IMR-90 (cell line): ENCODE measurements around the gene ZNF341. TPM values are rescaled to one million over a fixed set of nuclear protein-coding genes. Genes with fewer than 3 reads are reported as not detected.

Experiments used
- ATAC-seq: fragments of 200-7000 bp; cut with Tn5 transposase; 2 replicates; pipeline ENCODE4 v1.9.1; 2020; ENCODE audit warnings: low read depth, mild to moderate bottlenecking, moderate library complexity
- BruUV-seq: library from RNA; stranded (reverse); fragments of 400-500 nt; replicated peaks from 2 replicates; lab custom pipeline; 2021; lab: Mats Ljungman, UMichigan
- CTCF ChIA-PET: fragments of 300-600 bp; formaldehyde crosslinking; extraction: SDS; loops from one replicate; lab custom pipeline; 2021; ENCODE audit warnings: antibody characterized with exemption; lab: Yijun Ruan, JAX
- POLR2A ChIA-PET: fragments of 300-600 bp; sonication (Branson Sonifier 250); formaldehyde crosslinking; loops from one replicate; lab custom pipeline; 2022; ENCODE audit warnings: antibody characterized with exemption; ENCODE audit not compliant: unreplicated experiment; lab: Charles Lee
- DNase-seq: peaks from one replicate; pipeline ENCODE4 v3.0.0; 2013
- H2AFZ ChIP-seq: replicated peaks from 2 replicates; pipeline ENCODE3; 2013; ENCODE audit warnings: low read length, mild to moderate bottlenecking; ENCODE audit not compliant: poor library complexity
- H2AK5ac ChIP-seq: 2 replicates; pipeline ENCODE4 v1.6.1; 2013; ENCODE audit warnings: low read depth, low read length, inconsistent platforms
- H2AK9ac ChIP-seq: replicated peaks from 2 replicates; pipeline ENCODE3; 2013; ENCODE audit warnings: mild to moderate bottlenecking, low read depth, low read length, moderate library complexity; ENCODE audit not compliant: poor library complexity
- H2BK120ac ChIP-seq: 2 replicates; pipeline ENCODE4 v1.6.1; 2013; ENCODE audit warnings: low read depth, low read length, inconsistent platforms
- H2BK15ac ChIP-seq: 3 replicates; pipeline ENCODE4 v1.6.1; 2013; ENCODE audit warnings: low read depth, low read length, inconsistent platforms
- H2BK20ac ChIP-seq: 2 replicates; pipeline ENCODE4 v1.6.1; 2013; ENCODE audit warnings: low read depth, mild to moderate bottlenecking, inconsistent platforms, low read length, moderate library complexity
- H2BK5ac ChIP-seq: 2 replicates; pipeline ENCODE4 v1.6.1; 2013; ENCODE audit warnings: mild to moderate bottlenecking, low read depth, low read length, inconsistent platforms; ENCODE audit not compliant: poor library complexity, severe bottlenecking
- H3K14ac ChIP-seq: replicated peaks from 2 replicates; pipeline ENCODE4 v1.6.1; 2013; ENCODE audit warnings: low read depth, low read length, inconsistent platforms
- H3K18ac ChIP-seq: 2 replicates; pipeline ENCODE4 v1.6.1; 2013; ENCODE audit warnings: low read depth, low read length, control low read depth
- H3K23ac ChIP-seq: 2 replicates; pipeline ENCODE4 v1.6.1; 2013; ENCODE audit warnings: low read depth, low read length, inconsistent platforms
- H3K27ac ChIP-seq: 2 replicates; pipeline ENCODE4 v1.5.1; 2013; ENCODE audit warnings: mild to moderate bottlenecking, control low read depth, low read length; ENCODE audit not compliant: insufficient read depth
- H3K27me3 ChIP-seq: 2 replicates; pipeline ENCODE4 v1.6.1; 2013; ENCODE audit warnings: low read length; ENCODE audit not compliant: control insufficient read depth, insufficient read depth
- H3K36me3 ChIP-seq: 2 replicates; pipeline ENCODE4 v1.6.1; 2013; ENCODE audit warnings: low read length, mixed read lengths; ENCODE audit not compliant: control insufficient read depth, insufficient read depth
- H3K4ac ChIP-seq: 2 replicates; pipeline ENCODE4 v1.6.1; 2013; ENCODE audit warnings: low read depth, low read length, inconsistent platforms
- H3K4me1 ChIP-seq: 2 replicates; pipeline ENCODE4 v1.6.1; 2013; ENCODE audit warnings: low read length, mixed read lengths; ENCODE audit not compliant: control insufficient read depth, insufficient read depth
- H3K4me2 ChIP-seq: 2 replicates; pipeline ENCODE4 v1.6.1; 2013; ENCODE audit warnings: low read depth, mild to moderate bottlenecking, control low read depth, low read length, moderate library complexity
- H3K4me3 ChIP-seq: 2 replicates; pipeline ENCODE4 v1.5.1; 2013; ENCODE audit warnings: low read depth, mild to moderate bottlenecking, control low read depth, low read length, moderate library complexity; ENCODE audit not compliant: insufficient read depth
- H3K56ac ChIP-seq: 2 replicates; pipeline ENCODE4 v1.6.1; 2013; ENCODE audit warnings: low read length, inconsistent platforms; ENCODE audit not compliant: insufficient read depth; ENCODE audit errors: extremely low read depth
- H3K79me1 ChIP-seq, 2 experiments: 2 replicates each; pipeline ENCODE4 v1.6.1; 2013; ENCODE audit warnings: low read length in 2 of 2, inconsistent platforms in 1 of 2, low read depth in 1 of 2
- H3K9ac ChIP-seq: 2 replicates; pipeline ENCODE4 v1.6.1; 2013; ENCODE audit warnings: low read depth, low read length, control low read depth
- H3K9me1 ChIP-seq: 2 replicates; pipeline ENCODE4 v1.6.1; 2013; ENCODE audit warnings: low read length, inconsistent platforms; ENCODE audit not compliant: insufficient read depth
- H3K9me3 ChIP-seq: 2 replicates; pipeline ENCODE4 v1.6.1; 2013; ENCODE audit warnings: low read length; ENCODE audit not compliant: control insufficient read depth, insufficient read depth
- H4K20me1 ChIP-seq: 2 replicates; pipeline ENCODE4 v1.6.1; 2013; ENCODE audit warnings: low read length, inconsistent platforms; ENCODE audit not compliant: insufficient read depth
- H4K5ac ChIP-seq: 2 replicates; pipeline ENCODE4 v1.6.1; 2013; ENCODE audit warnings: mild to moderate bottlenecking, low read depth, low read length, control low read depth
- H4K8ac ChIP-seq, 2 experiments: 2 replicates each; pipeline ENCODE4 v1.6.1; 2013; ENCODE audit warnings: low read depth in 2 of 2, low read length in 2 of 2, control low read depth in 1 of 2, inconsistent platforms in 1 of 2
- H4K91ac ChIP-seq: 2 replicates; pipeline ENCODE4 v1.6.1; 2013; ENCODE audit warnings: low read depth, low read length, inconsistent platforms; ENCODE audit not compliant: insufficient read depth
- BHLHE40 ChIP-seq: fragments of 150-350 bp; IDR thresholded peaks from 2 replicates; pipeline ENCODE4 v1.6.1; 2016; ENCODE audit warnings: mild to moderate bottlenecking, low read depth, low read length
- CHD1 ChIP-seq: IDR thresholded peaks from 2 replicates; pipeline ENCODE4 v1.6.1; 2012; ENCODE audit warnings: low read depth, low read length, improper control_type of control experiment
- MAFK ChIP-seq: IDR thresholded peaks from 2 replicates; pipeline ENCODE4 v1.6.1; 2012; ENCODE audit warnings: low read depth, low read length, improper control_type of control experiment
- MAZ ChIP-seq: IDR thresholded peaks from 2 replicates; pipeline ENCODE4 v1.6.1; 2012; ENCODE audit warnings: low read depth, mild to moderate bottlenecking, low read length, improper control_type of control experiment, moderate library complexity, borderline replicate concordance
- MXI1 ChIP-seq: IDR thresholded peaks from 2 replicates; pipeline ENCODE4 v1.6.1; 2012; ENCODE audit warnings: low read depth, mild to moderate bottlenecking, low read length, moderate library complexity, borderline replicate concordance
- NFE2L2 ChIP-seq: fragments of 150-350 bp; IDR thresholded peaks from 2 replicates; pipeline ENCODE4 v1.6.1; 2016; ENCODE audit warnings: low read depth, mild to moderate bottlenecking, low read length
- RAD21 ChIP-seq: IDR thresholded peaks from 2 replicates; pipeline ENCODE4 v1.6.1; 2012; ENCODE audit warnings: low read length, improper control_type of control experiment
- RFX5 ChIP-seq: IDR thresholded peaks from 2 replicates; pipeline ENCODE4 v1.8.0; 2012; ENCODE audit warnings: low read depth, mild to moderate bottlenecking, low read length, moderate library complexity
- SMC3 ChIP-seq: fragments of 150-350 bp; IDR thresholded peaks from 2 replicates; pipeline ENCODE4 v1.6.1; 2016; ENCODE audit warnings: low read depth, mild to moderate bottlenecking, antibody characterized with exemption, low read length, moderate library complexity
- USF2 ChIP-seq: fragments of 150-350 bp; IDR thresholded peaks from 2 replicates; pipeline ENCODE4 v1.6.1; 2017; ENCODE audit warnings: mild to moderate bottlenecking, antibody characterized with exemption, low read length, low read depth
- WGBS, 2 experiments: methylation state at CpG; one replicate each; pipeline versions ENCODE4 v1.1.5 to v1.1.7; 2013; ENCODE audit warnings: missing lambda C conversion rate in 2 of 2; ENCODE audit not compliant: insufficient read length in 1 of 2; ENCODE audit errors: extremely low coverage in 2 of 2; 5-methylcytosine and 5-hydroxymethylcytosine counted together
- dilution Hi-C: fragments of 300-500 bp; cut with HindIII; formaldehyde crosslinking; loops from one replicate; pipeline ENCODE4 v1.14.3; 2018; ENCODE audit warnings: low sequenced_read_pairs; ENCODE audit not compliant: unreplicated experiment
- in situ Hi-C: fragments of 300-500 bp; cut with MboI; formaldehyde crosslinking; loops from 3 replicates; pipeline ENCODE4 v1.14.3; 2019; ENCODE audit warnings: low sequenced_read_pairs, inconsistent platforms, mixed read lengths
- intact Hi-C: fragments of 100-400 bp; cut with micrococcal nuclease; formaldehyde crosslinking; loops from 2 replicates; pipeline ENCODE4 v1.10.0; 2022
- polyA plus RNA-seq, 3 experiments: library from polyadenylated mRNA; depleted of rRNA; stranded (reverse); fragments of >200 nt; gene quantifications; 2 replicates each; pipeline ENCODE4 v1.2.3, GENCODE V29; 2012; ENCODE audit warnings: low replicate concordance in 1 of 3
- total RNA-seq: library from RNA; depleted of rRNA; stranded (reverse); fragments of >200 nt; gene quantifications from 2 replicates; pipeline ENCODE4 v1.2.3, GENCODE V29; 2012
- TF ChIP-seq, protein P1 (sequence below): fragments of 150-350 bp; IDR thresholded peaks from 2 replicates; pipeline ENCODE4 v1.6.1; 2016; ENCODE audit warnings: low read depth, mild to moderate bottlenecking, low read length, moderate library complexity, borderline replicate concordance

The ZNF341 gene
- total and polyA plus RNA-seq, 2 of the 4 experiments (the other 2 are of a cell fraction) = 1.1 to 3.4 TPM

DNA sequence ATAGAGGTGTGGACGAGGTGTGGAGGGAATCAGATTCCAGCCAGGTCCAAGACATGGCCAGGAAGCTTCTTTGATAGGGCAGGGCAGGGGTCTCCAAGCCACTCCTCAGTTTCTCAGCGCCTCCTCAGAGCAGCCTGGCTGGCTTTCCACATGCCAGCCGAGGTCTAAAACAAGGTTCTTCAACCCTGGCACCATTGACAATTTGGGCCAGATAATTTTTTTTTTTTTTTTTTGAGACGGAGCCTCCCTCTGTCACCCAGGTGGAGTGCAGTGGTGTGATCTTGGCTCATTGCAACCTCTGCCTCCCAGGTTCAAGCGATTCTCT, 58.0 kb downstream of the ZNF341 start:
- ChIA-PET CTCF (no interaction called here), POLR2A (no interaction called here)
- Histone ChIP-seq H2BK5ac (no peak overlapping the region), H3K9me3 (no peaks in the 10 kb centered on the region), H3K23ac (no peak overlapping the region), H3K27ac (no peak overlapping the region), H3K4me2 (no peak overlapping the region), H4K20me1 (peaks cover 14% of the 10 kb centered on the region; the same call in 1 of the 2 replicates), H2AK5ac (no peak overlapping the region), H3K9me1 (no peaks in the 10 kb centered on the region), H3K14ac (no peak overlapping the region), H4K91ac (no peak overlapping the region), H2AK9ac (no peak overlapping the region), H3K79me1 (no peaks in the 10 kb centered on the region; a peak in 1 of 4 replicates), H4K5ac (no peak overlapping the region), H2BK20ac (no peak overlapping the region), H3K27me3 (no peaks in the 10 kb centered on the region), H3K56ac (no peak overlapping the region), H3K4me3 (no peak overlapping the region), H3K36me3 (peaks cover 1% of the 10 kb centered on the region; the same call in 1 of the 2 replicates), H3K4ac (no peak overlapping the region), H2BK15ac (no peak overlapping the region), H3K4me1 (peaks cover 10% of the 10 kb centered on the region), H4K8ac (no peak overlapping the region), H3K18ac (no peak overlapping the region), H3K9ac (no peak overlapping the region), H2AFZ (peak overlapping the region; percentile 83), H2BK120ac (no peak overlapping the region)
- intact Hi-C loops = no loop called here
- no peak for DNase-seq
- in situ Hi-C loops = no loop called here
- ATAC-seq = no peak
- BruUV-seq = no TSS peak
- TF ChIP-seq, protein P1, sequence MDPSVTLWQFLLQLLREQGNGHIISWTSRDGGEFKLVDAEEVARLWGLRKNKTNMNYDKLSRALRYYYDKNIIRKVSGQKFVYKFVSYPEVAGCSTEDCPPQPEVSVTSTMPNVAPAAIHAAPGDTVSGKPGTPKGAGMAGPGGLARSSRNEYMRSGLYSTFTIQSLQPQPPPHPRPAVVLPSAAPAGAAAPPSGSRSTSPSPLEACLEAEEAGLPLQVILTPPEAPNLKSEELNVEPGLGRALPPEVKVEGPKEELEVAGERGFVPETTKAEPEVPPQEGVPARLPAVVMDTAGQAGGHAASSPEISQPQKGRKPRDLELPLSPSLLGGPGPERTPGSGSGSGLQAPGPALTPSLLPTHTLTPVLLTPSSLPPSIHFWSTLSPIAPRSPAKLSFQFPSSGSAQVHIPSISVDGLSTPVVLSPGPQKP = no peak
- TF ChIP-seq RAD21 (no peak), CHD1 (no peak), MAZ (no peak), MXI1 (no peak), RFX5 (no peak), MAFK (no peak), BHLHE40 (no peak), SMC3 (no peak), NFE2L2 (no peak), USF2 (no peak)
- WGBS, 2 experiments = no CpG with 5 or more reads among the region's 5 CpGs
- dilution Hi-C loops = no loop called here
